ENCODE data around the gene MAGEA10.
"Not testable (repeated sequence)": the region's sequence is repeated elsewhere in the genome, so short reads cannot be mapped to it uniquely, and the experiment has no call there.

Gene MAGEA10

GRCh38 chrX:152138388-152138784, at the start of gene MAGEA10:
MAGEA10 (minus strand) TSS chrX:152138577; CDS start chrX:152135620, 2,957 bp downstream.
- DNase-seq: no peak

DNA sequence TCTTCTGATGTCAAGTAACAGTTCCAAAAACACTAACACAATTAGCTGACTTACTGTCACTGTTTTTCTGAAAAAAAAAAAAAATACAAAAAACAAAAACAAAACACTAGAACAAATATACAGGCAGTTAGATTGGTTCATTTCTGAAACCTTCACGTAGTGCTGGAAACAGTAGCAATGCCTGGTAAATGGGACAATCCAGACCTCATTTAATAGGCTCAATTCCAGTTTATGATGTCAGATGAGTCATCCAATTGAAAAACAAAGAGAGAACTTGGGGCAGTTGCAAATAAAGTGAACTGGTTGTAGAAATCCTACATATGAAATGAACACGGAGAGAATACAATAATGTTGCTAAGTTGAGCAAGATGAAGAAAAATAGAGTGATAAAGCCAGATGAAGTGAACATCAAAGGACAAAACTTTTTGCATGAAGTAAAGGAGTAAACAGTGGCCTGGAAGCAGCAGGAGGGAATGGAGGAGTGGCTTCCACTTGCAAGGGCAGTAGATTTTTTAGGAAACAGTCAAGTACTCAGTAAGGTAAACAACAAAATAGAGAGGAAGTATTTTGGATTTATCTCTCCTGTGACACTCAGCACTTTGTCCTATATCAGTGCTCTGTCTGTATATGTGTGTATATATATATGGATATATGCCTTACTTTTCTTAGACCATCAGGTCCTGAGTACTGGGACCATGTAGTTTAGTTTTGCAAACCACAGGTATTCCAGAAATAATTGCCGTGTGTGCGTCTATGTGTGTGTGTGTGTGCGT, 39.3 kb upstream of the MAGEA10 start:
- no peak for DNase-seq

GRCh38 chrX:152177052-152177451, 38.7 kb upstream of the MAGEA10 start:
- DNase-seq: no peak

DNA sequence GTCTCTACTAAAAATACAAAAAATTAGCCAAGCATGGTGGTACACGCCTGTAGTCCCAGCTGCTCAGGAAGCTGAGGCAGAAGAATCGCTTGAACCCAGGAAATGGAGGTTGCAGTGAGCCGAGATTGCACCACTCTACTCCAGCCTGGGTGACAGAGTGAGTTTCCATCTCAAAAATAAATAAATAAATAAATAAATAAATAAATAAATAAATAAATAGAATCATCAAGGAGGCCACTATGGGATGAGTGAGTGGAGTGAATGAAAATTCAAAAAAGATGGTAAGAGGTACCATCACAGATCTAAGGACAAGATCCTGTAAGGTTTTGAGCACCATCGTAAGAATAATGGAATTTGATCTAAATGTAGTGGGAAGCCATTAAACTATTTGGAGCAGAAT, 37.5 kb upstream of the MAGEA10 start:
- not testable (repeated sequence) for DNase-seq

GRCh38 chrX:152173923-152174322, 35.5 kb upstream of the MAGEA10 start:
- not testable (repeated sequence) for DNase-seq

DNA sequence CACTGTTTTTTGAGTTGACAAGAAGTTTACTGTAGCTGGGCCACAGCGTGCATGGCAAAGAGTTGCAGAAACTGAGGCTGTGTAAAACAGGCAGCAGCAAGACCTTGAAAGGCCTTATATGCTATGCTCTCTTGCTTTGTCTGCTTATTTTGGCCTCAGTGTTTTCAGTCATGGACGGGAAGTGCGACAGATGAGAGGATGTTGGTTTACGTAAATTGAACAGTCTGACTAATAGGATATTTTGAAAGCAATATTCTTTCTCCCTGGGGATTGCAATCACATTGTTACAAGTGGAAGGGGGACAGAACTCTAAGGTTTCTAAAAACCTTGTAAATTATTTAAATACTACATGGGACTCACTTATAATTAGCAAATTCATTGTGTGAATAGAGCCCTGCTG, 32.2 kb upstream of the MAGEA10 start:
- DNase-seq: no peak

- DNase-seq: no peak
Observed at GRCh38 chrX:152165033-152165743, 26.8 kb upstream of the MAGEA10 start.

- DNase-seq: no peak
Observed at GRCh38 chrX:152157042-152157441, 18.7 kb upstream of the MAGEA10 start.

GRCh38 chrX:152155766-152156310, 17.5 kb upstream of the MAGEA10 start:
- no peak for DNase-seq

- no peak for DNase-seq
Observed at GRCh38 chrX:152154050-152154449, 15.7 kb upstream of the MAGEA10 start.

DNA sequence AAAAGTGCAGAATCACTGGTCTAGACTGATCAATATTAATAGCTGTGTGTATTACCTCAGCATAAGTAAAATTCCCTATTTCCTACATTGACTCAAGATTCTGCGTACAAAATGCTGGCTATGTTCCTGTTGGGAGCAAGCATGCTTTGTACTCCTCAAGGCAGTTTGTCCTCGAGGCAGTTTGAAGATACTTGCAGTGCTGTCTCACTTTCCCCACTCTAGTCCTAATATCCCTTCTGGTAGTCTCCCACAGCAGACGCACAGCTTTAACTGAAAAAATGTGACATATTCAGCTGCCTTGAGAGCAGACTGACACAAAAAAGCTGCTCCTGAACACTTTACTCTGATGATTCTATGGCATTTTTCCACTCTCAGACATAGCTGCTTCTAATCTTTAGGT, 12.9 kb upstream of the MAGEA10 start:
- DNase-seq: no peak

DNA sequence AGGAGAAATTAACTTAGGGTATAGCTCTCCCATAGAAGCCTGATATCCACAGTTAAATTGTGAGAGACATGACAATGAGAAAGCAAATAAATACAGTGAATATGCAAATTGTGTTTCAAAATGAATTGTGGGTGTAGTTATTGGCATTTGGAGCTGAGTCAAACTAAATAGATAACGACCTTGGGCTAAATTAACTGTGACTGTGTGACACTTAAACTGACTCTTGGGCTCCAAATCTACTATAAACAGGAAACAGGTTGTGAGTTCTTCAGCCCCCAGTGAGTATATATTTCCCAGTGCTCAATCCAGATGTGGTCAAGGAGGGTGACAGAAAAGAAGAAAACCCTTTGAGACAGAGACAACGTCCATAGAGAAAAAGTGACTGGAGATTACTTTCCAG, 11.3 kb upstream of the MAGEA10 start:
- DNase-seq: no peak

- no peak for DNase-seq
Observed at GRCh38 chrX:152139589-152139988, 1.2 kb upstream of the MAGEA10 start.

GRCh38 chrX:152137771-152138387, 498 bp downstream of the MAGEA10 start:
- DNase-seq: no peak

- DNase-seq: no peak
Observed at GRCh38 chrX:152136312-152136711, 2.1 kb downstream of the MAGEA10 start.

DNA sequence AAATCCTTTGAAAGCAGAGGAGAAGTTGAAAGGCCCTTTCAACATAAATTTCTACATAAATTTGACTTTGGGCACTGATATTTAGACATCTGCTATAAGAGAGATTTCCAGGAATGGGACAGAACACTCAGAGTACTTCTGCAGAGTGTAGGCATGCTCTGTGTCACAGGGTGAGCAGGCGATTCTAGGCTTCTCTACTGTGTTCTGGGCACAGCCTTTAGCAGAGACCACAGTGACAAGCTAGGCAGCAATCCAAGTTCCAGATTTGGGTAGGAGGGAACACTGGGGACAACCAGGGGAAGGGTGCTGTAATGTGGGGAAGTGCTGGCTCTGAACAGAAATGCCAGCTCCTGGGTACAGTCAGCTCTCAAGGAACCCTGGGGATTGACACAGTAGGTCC, 6.9 kb downstream of the MAGEA10 start:
- no peak for DNase-seq

DNA sequence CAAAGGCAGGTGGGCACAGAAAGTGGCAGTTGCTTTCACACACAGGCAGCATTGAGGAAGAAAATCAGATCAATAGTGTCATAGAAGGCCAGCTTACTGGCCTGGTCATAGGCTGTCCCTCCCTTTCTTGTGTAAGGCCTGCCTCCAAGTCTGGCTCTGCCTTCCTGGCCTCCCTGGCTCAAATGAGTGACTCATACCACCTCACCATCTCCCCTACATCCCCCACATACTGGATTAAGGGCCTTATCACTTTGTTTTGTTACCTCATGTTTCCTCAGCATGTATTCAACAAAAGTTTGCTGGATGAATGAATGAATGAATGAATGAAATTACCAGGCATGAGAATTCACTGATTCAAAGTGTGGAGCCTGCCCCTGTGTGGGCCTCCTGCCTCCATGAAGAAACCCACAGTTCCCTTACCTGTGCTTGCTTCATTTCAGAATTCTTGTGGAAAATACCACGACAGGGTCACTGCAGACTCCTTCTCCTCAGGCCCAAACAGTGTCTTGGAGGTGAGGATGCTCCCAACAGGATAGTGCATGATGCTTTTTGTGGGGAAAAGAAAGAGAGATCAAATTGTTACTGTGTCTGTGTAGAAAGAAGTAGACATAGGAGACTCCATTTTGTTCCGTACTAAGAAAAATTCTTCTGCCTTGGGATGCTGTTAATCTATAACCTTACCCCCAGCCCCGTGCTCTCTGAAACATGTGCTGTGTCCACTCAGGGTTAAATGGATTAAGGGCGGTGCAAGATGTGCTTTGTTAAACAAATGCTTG, 9.1 kb downstream of the MAGEA10 start:
- DNase-seq: not testable (repeated sequence)

GRCh38 chrX:152117305-152117704, 21.1 kb downstream of the MAGEA10 start:
- no peak for DNase-seq

DNA sequence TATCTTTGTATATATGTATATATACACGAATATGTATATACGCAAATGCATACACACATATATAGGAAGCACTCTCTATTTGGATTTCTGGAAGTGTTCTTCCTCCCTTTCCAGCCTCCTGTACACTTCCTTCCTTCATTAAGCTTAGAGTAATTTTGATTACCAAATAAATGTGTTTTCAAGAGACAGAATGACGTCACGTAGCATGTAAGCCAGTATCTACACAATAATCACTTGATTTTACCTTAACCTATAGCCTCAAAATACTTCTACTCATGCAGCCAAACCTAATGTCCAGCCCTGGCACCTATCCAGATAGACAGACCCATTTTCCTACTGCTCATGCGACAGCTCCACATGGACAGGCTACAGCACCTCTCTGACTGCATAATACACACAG, 29.9 kb downstream of the MAGEA10 start:
- no peak for DNase-seq

GRCh38 chrX:152103866-152104265, 34.5 kb downstream of the MAGEA10 start:
- no peak for DNase-seq

DNA sequence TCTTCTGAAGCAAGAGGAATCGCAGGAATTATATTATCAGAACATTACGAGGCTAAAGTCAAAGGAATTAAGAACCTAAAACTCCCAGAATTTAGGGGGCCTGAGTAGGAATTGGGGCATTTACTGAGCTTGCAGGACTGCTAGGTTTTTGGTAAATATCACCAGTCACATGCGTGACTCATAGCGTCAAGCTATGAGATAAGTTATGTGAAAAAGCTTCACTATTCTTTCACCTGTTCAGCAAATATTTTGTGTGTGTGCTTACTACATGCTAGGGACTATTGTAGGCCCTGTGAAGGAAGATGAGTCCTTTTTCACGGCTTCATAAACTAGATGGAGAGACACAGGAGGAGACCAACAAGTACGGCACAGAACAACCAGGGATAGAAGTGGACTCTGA, 52.2 kb downstream of the MAGEA10 start:
- no peak for DNase-seq

Measured in NCI-H526 treated with DMSO at 0.1 percent for 48 hours (cell line).